ENCODE measurements around the gene DAZAP1. TPM values are rescaled to one million over a fixed set of nuclear protein-coding genes. Genes with fewer than 3 reads are reported as not detected.

The DAZAP1 gene
- total RNA-seq, 2 donors from 2014 or later = 154 to 179 TPM

DNA sequence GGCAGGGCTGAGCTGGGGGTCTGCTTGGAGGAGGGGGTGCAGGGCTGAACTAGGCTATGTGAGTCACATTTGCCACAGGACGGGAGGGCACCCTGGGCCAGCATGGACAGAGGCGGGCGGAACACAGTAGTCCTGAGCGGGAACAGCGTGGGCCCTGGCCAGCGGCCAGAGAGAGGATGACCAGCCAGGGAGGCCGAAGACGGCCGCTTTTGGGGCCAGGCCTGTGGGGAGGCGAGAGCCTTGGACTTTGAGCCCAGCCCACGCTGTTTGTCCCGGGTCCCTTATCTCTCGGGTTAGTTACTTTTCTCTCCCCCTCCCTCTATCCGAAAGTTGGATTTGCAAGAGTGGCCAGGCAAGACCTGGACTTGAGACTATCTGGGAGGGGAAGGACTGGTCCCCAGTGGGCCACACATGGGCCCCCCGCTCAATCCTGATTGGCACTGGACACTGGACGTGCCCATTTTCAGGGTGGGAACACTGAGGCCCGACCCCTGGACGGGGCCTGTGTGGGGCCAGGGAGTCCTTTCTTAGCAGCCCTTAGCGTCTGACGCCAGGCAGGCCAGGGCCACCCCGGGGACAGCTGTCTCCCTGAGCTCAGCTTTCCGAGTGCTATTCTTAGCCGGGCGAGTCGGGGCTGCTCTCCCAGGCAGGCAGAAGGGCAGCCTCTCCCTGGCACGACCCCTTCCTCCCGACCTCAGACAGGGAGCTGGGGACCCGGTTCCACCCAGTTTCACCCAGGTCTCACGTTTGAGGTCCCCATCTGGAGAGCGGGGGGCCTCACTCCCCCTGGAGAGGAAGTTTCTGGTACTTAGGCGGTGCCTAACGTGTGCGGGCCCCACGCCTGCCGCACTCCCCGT is 6.9 kb upstream of the DAZAP1 start:
- no peak for DNase-seq
- H3K36me3 ChIP-seq (ENCODE audit: control insufficient read depth, insufficient read depth, low read length) = no peaks in the 10 kb centered on the region
- Mint-ChIP-seq H3K27ac (no peak overlapping the region), H3K9me3 (no peaks in the 10 kb centered on the region), H3K27me3 (ENCODE audit: insufficient read depth) (no peaks in the 10 kb centered on the region), H3K4me1 (peaks cover 2% of the 10 kb centered on the region), H3K36me3 (ENCODE audit: low read depth) (peaks cover 5% of the 10 kb centered on the region), H3K4me3 (peak overlapping the region; percentile 60)
- no peaks in the 10 kb centered on the region for H3K9me3 ChIP-seq (ENCODE audit: control insufficient read depth, low read length)
- H3K27me3 ChIP-seq (ENCODE audit: control insufficient read depth, insufficient read depth, low read length, poor library complexity, severe bottlenecking) = no peaks in the 10 kb centered on the region
- H3K4me1 ChIP-seq (ENCODE audit: control insufficient read depth, insufficient read depth, low read length) = no peaks in the 10 kb centered on the region
- peak overlapping the region; percentile 78 for H3K4me3 ChIP-seq (ENCODE audit: low read length)
- no peak overlapping the region for H3K27ac ChIP-seq (ENCODE audit: low read depth, low read length)
- no peak overlapping the region for H3K9ac ChIP-seq (ENCODE audit: extremely low read depth, low read length, poor library complexity, severe bottlenecking)
- 61 to 73% methylated on average over 10 to 36 of the region's 36 CpGs for WGBS, 2 experiments (ENCODE audit: insufficient coverage in 1 of 2, insufficient read length in 1 of 2)
- TF ChIP-seq, protein P1, sequence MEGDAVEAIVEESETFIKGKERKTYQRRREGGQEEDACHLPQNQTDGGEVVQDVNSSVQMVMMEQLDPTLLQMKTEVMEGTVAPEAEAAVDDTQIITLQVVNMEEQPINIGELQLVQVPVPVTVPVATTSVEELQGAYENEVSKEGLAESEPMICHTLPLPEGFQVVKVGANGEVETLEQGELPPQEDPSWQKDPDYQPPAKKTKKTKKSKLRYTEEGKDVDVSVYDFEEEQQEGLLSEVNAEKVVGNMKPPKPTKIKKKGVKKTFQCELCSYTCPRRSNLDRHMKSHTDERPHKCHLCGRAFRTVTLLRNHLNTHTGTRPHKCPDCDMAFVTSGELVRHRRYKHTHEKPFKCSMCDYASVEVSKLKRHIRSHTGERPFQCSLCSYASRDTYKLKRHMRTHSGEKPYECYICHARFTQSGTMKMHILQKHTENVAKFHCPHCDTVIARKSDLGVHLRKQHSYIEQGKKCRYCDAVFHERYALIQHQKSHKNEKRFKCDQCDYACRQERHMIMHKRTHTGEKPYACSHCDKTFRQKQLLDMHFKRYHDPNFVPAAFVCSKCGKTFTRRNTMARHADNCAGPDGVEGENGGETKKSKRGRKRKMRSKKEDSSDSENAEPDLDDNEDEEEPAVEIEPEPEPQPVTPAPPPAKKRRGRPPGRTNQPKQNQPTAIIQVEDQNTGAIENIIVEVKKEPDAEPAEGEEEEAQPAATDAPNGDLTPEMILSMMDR (conservative IDR thresholded peaks at IDR 0.05) = no peak

DNA sequence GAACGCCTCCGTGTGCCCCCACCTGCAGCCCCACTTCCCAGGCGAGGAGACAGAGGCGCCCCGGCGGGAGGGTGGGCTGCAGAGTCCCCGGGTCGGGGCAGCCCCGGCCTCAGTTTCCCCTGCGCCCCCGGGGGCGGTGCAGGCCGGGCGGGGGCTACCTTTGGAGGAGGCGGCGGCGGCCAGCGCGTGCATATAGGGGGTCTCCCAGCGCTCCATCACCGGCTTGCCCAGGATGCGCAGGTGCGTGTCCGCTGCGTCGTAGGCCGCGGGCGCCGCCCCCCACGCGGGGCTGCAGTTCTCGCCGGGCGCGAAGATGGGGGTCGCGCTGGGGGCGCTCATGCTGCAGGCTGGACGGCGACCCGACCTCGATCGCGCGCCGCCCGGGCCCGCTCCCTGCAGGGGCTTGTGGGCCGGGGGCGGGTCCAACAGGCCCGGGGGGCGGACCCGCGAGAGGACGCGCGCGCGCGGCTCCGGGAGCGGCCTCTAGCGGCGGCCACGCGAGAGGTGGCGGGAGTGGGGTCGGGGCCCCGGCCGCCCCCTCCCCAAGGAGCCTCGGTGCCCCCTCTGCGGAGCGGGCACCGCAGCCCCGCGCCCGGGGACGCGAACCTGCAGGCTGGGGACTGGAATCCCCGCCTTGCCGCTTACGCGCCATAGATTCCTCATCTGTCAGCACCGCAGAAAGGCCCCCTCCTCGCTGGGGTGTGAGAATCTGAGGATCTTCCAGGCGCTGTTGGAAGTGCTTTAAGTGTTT is 6.1 kb upstream of the DAZAP1 start, which contains the start of gene GAMT:
Gene GAMT (minus strand): TSS at position 405 of the 751 bp plus-strand sequence. CDS start 66 bp downstream, at position 339.
- Mint-ChIP-seq H3K27ac (no peak within 1 kb of the TSS), H3K4me1 (peaks cover 2% of the 10 kb centered on the region), H3K4me3 (peak within 1 kb of the TSS; percentile 60), H3K27me3 (ENCODE audit: insufficient read depth) (no peaks in the 10 kb centered on the region), H3K9me3 (no peaks in the 10 kb centered on the region), H3K36me3 (ENCODE audit: low read depth) (peaks cover 5% of the 10 kb centered on the region)
- WGBS, 2 experiments (ENCODE audit: insufficient coverage in 1 of 2, insufficient read length in 1 of 2) = 4 to 6% methylated on average over 6 to 87 of the region's 87 CpGs
- TF ChIP-seq, protein P1 (conservative IDR thresholded peaks at IDR 0.05) = peak; percentile 62
- Histone ChIP-seq H3K27ac (ENCODE audit: low read depth, low read length) (no peak within 1 kb of the TSS), H3K9me3 (ENCODE audit: control insufficient read depth, low read length) (no peaks in the 10 kb centered on the region), H3K9ac (ENCODE audit: extremely low read depth, low read length, poor library complexity, severe bottlenecking) (no peak within 1 kb of the TSS), H3K36me3 (ENCODE audit: control insufficient read depth, insufficient read depth, low read length) (no peaks in the 10 kb centered on the region), H3K27me3 (ENCODE audit: control insufficient read depth, insufficient read depth, low read length, poor library complexity, severe bottlenecking) (no peaks in the 10 kb centered on the region), H3K4me3 (ENCODE audit: low read length) (peak within 1 kb of the TSS; percentile 78), H3K4me1 (ENCODE audit: control insufficient read depth, insufficient read depth, low read length) (no peaks in the 10 kb centered on the region)
- DNase-seq = peak; percentile 77

DNA sequence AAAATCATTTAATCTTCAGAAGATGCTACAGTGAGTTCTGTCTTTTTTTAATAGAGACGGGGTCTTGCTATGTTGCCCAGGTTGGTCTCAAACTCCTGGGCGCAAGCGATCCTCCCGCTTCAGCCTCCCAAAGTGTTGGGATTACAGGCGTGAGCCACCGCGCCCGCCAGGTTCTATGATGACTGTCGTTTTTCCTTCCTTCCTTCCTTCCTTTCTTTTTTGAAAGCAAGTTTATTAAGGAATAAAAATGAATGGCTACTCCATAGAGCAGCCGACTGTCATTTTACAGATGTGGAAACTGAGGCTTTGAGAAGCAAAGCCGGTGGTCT is 5.5 kb upstream of the DAZAP1 start:
- no peaks in the 10 kb centered on the region for H3K9me3 Mint-ChIP-seq
- Histone ChIP-seq H3K27ac (ENCODE audit: low read depth, low read length) (no peak overlapping the region), H3K9me3 (ENCODE audit: control insufficient read depth, low read length) (no peaks in the 10 kb centered on the region), H3K9ac (ENCODE audit: extremely low read depth, low read length, poor library complexity, severe bottlenecking) (no peak overlapping the region), H3K4me1 (ENCODE audit: control insufficient read depth, insufficient read depth, low read length) (no peaks in the 10 kb centered on the region), H3K4me3 (ENCODE audit: low read length) (peak overlapping the region; percentile 78), H3K27me3 (ENCODE audit: control insufficient read depth, insufficient read depth, low read length, poor library complexity, severe bottlenecking) (no peaks in the 10 kb centered on the region), H3K36me3 (ENCODE audit: control insufficient read depth, insufficient read depth, low read length) (no peaks in the 10 kb centered on the region)
- no peak for DNase-seq
- H3K36me3 Mint-ChIP-seq (ENCODE audit: low read depth) = peaks cover 5% of the 10 kb centered on the region
- H3K4me3 Mint-ChIP-seq = peak overlapping the region; percentile 38
- WGBS, 2 experiments (ENCODE audit: insufficient coverage in 1 of 2, insufficient read length in 1 of 2) = 82 to 96% methylated on average over 7 to 11 of the region's 11 CpGs
- H3K27ac Mint-ChIP-seq = no peak overlapping the region
- no peaks in the 10 kb centered on the region for H3K27me3 Mint-ChIP-seq (ENCODE audit: insufficient read depth)
- H3K4me1 Mint-ChIP-seq = peaks cover 3% of the 10 kb centered on the region
- TF ChIP-seq, protein P1 (conservative IDR thresholded peaks at IDR 0.05) = no peak

Measured in endodermal cell (in vitro differentiated cells).